DOHH2 (cell line): Measurements from ENCODE around the gene TMEM132D.
"Not testable (repeated sequence)": the region's sequence is repeated elsewhere in the genome, so short reads cannot be mapped to it uniquely, and the experiment has no call there.

Experiments used
- H3F3A ChIP-seq: fragments of 200-600 bp; sonication (generic), shearing (Covaris generic); 2 replicates; pipeline ENCODE4 v1.6.0; 2016; ENCODE audit warnings: antibody characterized with exemption, mild to moderate bottlenecking; ENCODE audit not compliant: control insufficient read depth, insufficient read depth
- H3K27ac ChIP-seq: fragments of 200-600 bp; sonication (generic); 2 replicates; pipeline ENCODE4 v1.5.1; 2014; ENCODE audit warnings: low read depth, mild to moderate bottlenecking, low read length, moderate library complexity
- H3K27me3 ChIP-seq: fragments of 200-600 bp; sonication (generic); 2 replicates; pipeline ENCODE4 v1.6.1; 2014; ENCODE audit warnings: mild to moderate bottlenecking, low read length, mixed read lengths; ENCODE audit not compliant: control insufficient read depth
- H3K36me3 ChIP-seq: fragments of 200-600 bp; sonication (generic); 2 replicates; pipeline ENCODE4 v1.6.1; 2014; ENCODE audit warnings: mild to moderate bottlenecking, low read length, moderate library complexity, mixed read lengths; ENCODE audit not compliant: control insufficient read depth
- H3K4me1 ChIP-seq: fragments of 200-600 bp; sonication (generic); 2 replicates; pipeline ENCODE4 v1.6.1; 2014; ENCODE audit warnings: mild to moderate bottlenecking, low read length, mixed read lengths; ENCODE audit not compliant: control insufficient read depth
- H3K4me2 ChIP-seq: fragments of 200-600 bp; sonication (generic); 2 replicates; pipeline ENCODE4 v1.6.0; 2014; ENCODE audit warnings: mild to moderate bottlenecking, low read length, moderate library complexity
- H3K4me3 ChIP-seq: fragments of 200-600 bp; sonication (generic); 2 replicates; pipeline ENCODE4 v1.5.1; 2014; ENCODE audit warnings: mild to moderate bottlenecking, low read length, mixed read lengths
- H3K79me2 ChIP-seq: fragments of 200-600 bp; sonication (generic); 2 replicates; pipeline ENCODE4 v1.6.1; 2014; ENCODE audit warnings: mild to moderate bottlenecking, low read length, mixed read lengths; ENCODE audit not compliant: control insufficient read depth
- H3K9me2 ChIP-seq: fragments of 200-600 bp; sonication (generic); replicated peaks from 2 replicates; pipeline ENCODE4 v1.6.1; 2014; ENCODE audit warnings: mild to moderate bottlenecking, low read length, mixed read lengths; ENCODE audit not compliant: control insufficient read depth
- H3K9me3 ChIP-seq: fragments of 200-600 bp; sonication (generic); 2 replicates; pipeline ENCODE4 v1.6.1; 2014; ENCODE audit warnings: antibody characterized with exemption, low read length, mixed read lengths; ENCODE audit not compliant: control insufficient read depth, insufficient read depth
- H4K20me1 ChIP-seq: fragments of 200-600 bp; sonication (generic); 2 replicates; pipeline ENCODE4 v1.6.0; 2014; ENCODE audit warnings: low read depth, mild to moderate bottlenecking, antibody characterized with exemption, low read length, moderate library complexity; ENCODE audit not compliant: control insufficient read depth, insufficient read depth
- CTCF ChIP-seq: fragments of 200-600 bp; sonication (generic); IDR thresholded peaks from one replicate; pipeline ENCODE4 v1.5.1; 2014; ENCODE audit warnings: antibody characterized with exemption, mild to moderate bottlenecking, low read depth, low read length; ENCODE audit not compliant: poor library complexity, severe bottlenecking
- EZH2phosphoT487 ChIP-seq: fragments of 200-600 bp; sonication (generic); IDR thresholded peaks from 2 replicates; pipeline ENCODE4 v1.6.1; 2017; ENCODE audit warnings: borderline replicate concordance, mild to moderate bottlenecking, antibody characterized with exemption, low read length, moderate library complexity, mixed read lengths

The TMEM132D gene

DNA sequence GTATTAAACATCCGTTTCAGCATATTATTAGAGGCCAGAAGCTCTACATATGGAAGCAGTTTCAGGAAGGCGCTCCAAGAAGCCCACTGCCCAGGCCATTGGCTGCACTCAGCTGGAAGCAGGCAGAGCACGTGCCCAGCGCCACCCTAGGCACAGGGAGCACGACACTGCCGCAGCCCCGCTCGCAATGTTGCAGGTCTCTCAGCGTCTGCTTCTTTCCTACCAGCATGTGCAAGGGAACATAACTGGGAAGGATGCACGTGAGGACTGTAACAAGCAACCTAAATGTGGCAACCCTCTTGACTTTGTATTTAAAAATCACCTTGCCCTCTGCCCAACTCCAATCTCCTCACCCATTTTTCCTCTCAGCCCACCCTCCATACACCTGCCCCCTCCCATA, 3.5 kb downstream of the TMEM132D start:
- no peaks in the 10 kb centered on the region for H3K36me3 ChIP-seq
- H3K4me2 ChIP-seq: no peak overlapping the region
- no peaks in the 10 kb centered on the region for H4K20me1 ChIP-seq
- H3K4me1 ChIP-seq: no peaks in the 10 kb centered on the region
- no peaks in the 10 kb centered on the region for H3K9me3 ChIP-seq
- no peaks in the 10 kb centered on the region for H3F3A ChIP-seq
- no peak overlapping the region for H3K27ac ChIP-seq
- TF ChIP-seq EZH2phosphoT487 (no peak), CTCF (no peak)
- H3K4me3 ChIP-seq: no peak overlapping the region
- H3K9me2 ChIP-seq: no peaks in the 10 kb centered on the region
- no peaks in the 10 kb centered on the region for H3K79me2 ChIP-seq
- no peaks in the 10 kb centered on the region for H3K27me3 ChIP-seq

DNA sequence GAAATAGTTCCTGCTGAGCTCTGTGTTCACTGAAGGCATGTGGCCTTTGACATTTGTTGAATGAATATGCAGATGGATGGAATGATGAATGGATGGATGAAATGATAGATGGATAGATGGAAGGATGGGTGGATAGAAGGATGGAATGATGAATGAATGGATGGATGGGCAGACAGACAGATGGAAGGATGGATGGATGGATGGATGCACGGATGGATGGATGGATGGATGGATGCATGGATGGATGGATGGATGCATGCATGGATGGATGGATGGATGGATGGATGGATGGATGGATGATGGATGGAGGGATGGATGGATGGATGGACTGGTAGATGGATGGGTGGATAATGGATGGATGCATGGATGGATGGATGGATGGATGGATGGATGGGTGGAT, 4.8 kb downstream of the TMEM132D start:
- not testable (repeated sequence) for H3K4me3 ChIP-seq, H3K27ac ChIP-seq, H3K36me3 ChIP-seq, H3K9me3 ChIP-seq, H3K4me1 ChIP-seq, H3K9me2 ChIP-seq, H3K27me3 ChIP-seq, H4K20me1 ChIP-seq, H3K79me2 ChIP-seq, H3F3A ChIP-seq, H3K4me2 ChIP-seq

- Histone ChIP-seq H3K79me2 (no peaks in the 10 kb centered on the region), H3K27ac (no peak overlapping the region), H3F3A (no peaks in the 10 kb centered on the region), H3K4me1 (no peaks in the 10 kb centered on the region), H3K9me3 (no peaks in the 10 kb centered on the region), H3K27me3 (no peaks in the 10 kb centered on the region), H3K4me3 (no peak overlapping the region), H3K4me2 (no peak overlapping the region), H3K9me2 (no peaks in the 10 kb centered on the region), H3K36me3 (no peaks in the 10 kb centered on the region), H4K20me1 (no peaks in the 10 kb centered on the region)
- no peak for TF ChIP-seq EZH2phosphoT487
- TF ChIP-seq CTCF: no peak
Measured at GRCh38 chr12:129893691-129894090, 10.1 kb downstream of the TMEM132D start.

DNA sequence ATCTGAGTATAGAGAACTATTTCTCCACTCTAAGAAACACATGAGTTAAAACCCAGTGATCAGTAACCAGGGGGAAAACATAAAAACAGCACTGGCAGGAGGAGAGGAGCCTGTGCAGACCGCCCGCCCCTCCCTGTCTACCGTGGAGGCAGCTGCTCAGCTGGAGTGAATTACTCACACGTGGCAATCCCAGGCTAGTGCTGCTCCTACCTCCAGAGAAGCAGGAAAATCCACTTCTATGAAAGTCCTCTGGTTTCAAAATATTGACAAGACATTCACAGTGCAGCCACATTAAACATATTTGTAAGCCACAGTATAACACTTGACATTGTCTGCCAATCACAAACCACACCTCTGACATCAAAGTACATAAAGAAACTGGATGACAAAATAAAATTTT, 16.7 kb downstream of the TMEM132D start:
- Histone ChIP-seq H3K27me3 (no peaks in the 10 kb centered on the region), H3K36me3 (no peaks in the 10 kb centered on the region), H3K9me2 (no peaks in the 10 kb centered on the region), H3F3A (no peaks in the 10 kb centered on the region), H3K4me2 (no peak overlapping the region), H3K79me2 (no peaks in the 10 kb centered on the region), H3K4me3 (no peak overlapping the region), H4K20me1 (no peaks in the 10 kb centered on the region), H3K9me3 (no peaks in the 10 kb centered on the region), H3K4me1 (no peaks in the 10 kb centered on the region), H3K27ac (no peak overlapping the region)
- TF ChIP-seq EZH2phosphoT487 (no peak), CTCF (no peak)
